ENCODE measurements around the gene SORL1. TPM values are rescaled to one million over a fixed set of nuclear protein-coding genes. Genes with fewer than 3 reads are reported as not detected.

Gene SORL1
- total and polyA plus RNA-seq, 2 of the 13 experiments (the other 11 are each of a cell fraction or from before 2014, with no cell fraction given): 21.3 to 148 TPM

- TF ChIP-seq ZNF552 (CRISPR knock-in tag; IDR thresholded peaks at IDR 0.05; ENCODE audit: borderline replicate concordance): peak; percentile 30; the same call in 1 of the 2 replicates
- TF ChIP-seq ZNF207 (IDR thresholded peaks at IDR 0.05; ENCODE audit: borderline replicate concordance): no peak
- no peak for TF ChIP-seq POLR2AphosphoS2 (IDR thresholded peaks at IDR 0.05; ENCODE audit: low read depth, low read length)
- no peak for TF ChIP-seq ATF6 (CRISPR knock-in tag; conservative IDR thresholded peaks at IDR 0.05)
- no peak for TF ChIP-seq PHF8 (CRISPR knock-in tag; IDR thresholded peaks at IDR 0.05)
- no peak for TF ChIP-seq MLLT10 (CRISPR knock-in tag; IDR thresholded peaks at IDR 0.05)
- no peak for TF ChIP-seq ZNF720 (CRISPR knock-in tag; IDR thresholded peaks at IDR 0.05)
- no peak for TF ChIP-seq ZKSCAN5 (CRISPR knock-in tag; IDR thresholded peaks at IDR 0.05)
- TF ChIP-seq ZNF781 (CRISPR knock-in tag; IDR thresholded peaks at IDR 0.05; ENCODE audit: borderline replicate concordance, not compliant biosample characterization): no peak
- TF ChIP-seq, protein P1, sequence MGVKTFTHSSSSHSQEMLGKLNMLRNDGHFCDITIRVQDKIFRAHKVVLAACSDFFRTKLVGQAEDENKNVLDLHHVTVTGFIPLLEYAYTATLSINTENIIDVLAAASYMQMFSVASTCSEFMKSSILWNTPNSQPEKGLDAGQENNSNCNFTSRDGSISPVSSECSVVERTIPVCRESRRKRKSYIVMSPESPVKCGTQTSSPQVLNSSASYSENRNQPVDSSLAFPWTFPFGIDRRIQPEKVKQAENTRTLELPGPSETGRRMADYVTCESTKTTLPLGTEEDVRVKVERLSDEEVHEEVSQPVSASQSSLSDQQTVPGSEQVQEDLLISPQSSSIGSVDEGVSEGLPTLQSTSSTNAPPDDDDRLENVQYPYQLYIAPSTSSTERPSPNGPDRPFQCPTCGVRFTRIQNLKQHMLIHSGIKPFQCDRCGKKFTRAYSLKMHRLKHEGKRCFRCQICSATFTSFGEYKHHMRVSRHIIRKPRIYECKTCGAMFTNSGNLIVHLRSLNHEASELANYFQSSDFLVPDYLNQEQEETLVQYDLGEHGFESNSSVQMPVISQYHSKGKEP (CRISPR knock-in tag; IDR thresholded peaks at IDR 0.05): no peak
- 0 out of 2 replicates have a peak, but pooled peaks have one; percentile 30 for TF ChIP-seq RCOR2 (CRISPR knock-in tag; IDR thresholded peaks at IDR 0.05)
- no peak for TF ChIP-seq MAFF (IDR thresholded peaks at IDR 0.05; ENCODE audit: low read depth, low read length)
- TF ChIP-seq HDAC2 (CRISPR knock-in tag; IDR thresholded peaks at IDR 0.05): peak; percentile 78
- no peak for TF ChIP-seq ATRX (CRISPR knock-in tag; IDR thresholded peaks at IDR 0.05; ENCODE audit: borderline replicate concordance)
- TF ChIP-seq, protein P2, sequence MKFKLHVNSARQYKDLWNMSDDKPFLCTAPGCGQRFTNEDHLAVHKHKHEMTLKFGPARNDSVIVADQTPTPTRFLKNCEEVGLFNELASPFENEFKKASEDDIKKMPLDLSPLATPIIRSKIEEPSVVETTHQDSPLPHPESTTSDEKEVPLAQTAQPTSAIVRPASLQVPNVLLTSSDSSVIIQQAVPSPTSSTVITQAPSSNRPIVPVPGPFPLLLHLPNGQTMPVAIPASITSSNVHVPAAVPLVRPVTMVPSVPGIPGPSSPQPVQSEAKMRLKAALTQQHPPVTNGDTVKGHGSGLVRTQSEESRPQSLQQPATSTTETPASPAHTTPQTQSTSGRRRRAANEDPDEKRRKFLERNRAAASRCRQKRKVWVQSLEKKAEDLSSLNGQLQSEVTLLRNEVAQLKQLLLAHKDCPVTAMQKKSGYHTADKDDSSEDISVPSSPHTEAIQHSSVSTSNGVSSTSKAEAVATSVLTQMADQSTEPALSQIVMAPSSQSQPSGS (CRISPR knock-in tag; IDR thresholded peaks at IDR 0.05): 0 out of 2 replicates have a peak, but pooled peaks have one; percentile 27
- TF ChIP-seq YEATS2 (CRISPR knock-in tag; IDR thresholded peaks at IDR 0.05; ENCODE audit: borderline replicate concordance): no peak; the same call in 1 of the 2 replicates
- TF ChIP-seq KMT2A (CRISPR knock-in tag; IDR thresholded peaks at IDR 0.05): peak; percentile 50; the same call in 1 of the 2 replicates
- TF ChIP-seq ZNF232 (CRISPR knock-in tag; IDR thresholded peaks at IDR 0.05; ENCODE audit: borderline replicate concordance): no peak
- no peak for TF ChIP-seq ZNF296 (CRISPR knock-in tag; conservative IDR thresholded peaks at IDR 0.05)
- TF ChIP-seq ZMYM2 (CRISPR knock-in tag; IDR thresholded peaks at IDR 0.05): no peak
- no peak for TF ChIP-seq SIN3B (IDR thresholded peaks at IDR 0.05; ENCODE audit: low read length)
- TF ChIP-seq RFX1 (IDR thresholded peaks at IDR 0.05): no peak
- 0 out of 2 replicates have a peak, but pooled peaks have one; percentile 30 for TF ChIP-seq PPARG (CRISPR knock-in tag; conservative IDR thresholded peaks at IDR 0.05)
- no peak for TF ChIP-seq ZNF234 (CRISPR knock-in tag; conservative IDR thresholded peaks at IDR 0.05)
- no peak for TF ChIP-seq NFYC (CRISPR knock-in tag; IDR thresholded peaks at IDR 0.05)
- no peak for TF ChIP-seq ZNF329 (CRISPR knock-in tag; IDR thresholded peaks at IDR 0.05; ENCODE audit: low read depth)
Observed at GRCh38 chr11:121561716-121562115, 109.6 kb downstream of the SORL1 start (continued).

Data from HepG2 (cell line).